A549 (cell line): ENCODE data around the gene EMP3. TPM values are rescaled to one million over a fixed set of nuclear protein-coding genes. Genes with fewer than 3 reads are reported as not detected.
A peak's percentile ranks its signal among the peaks of the same experiment; 100 is the strongest.

Experiments used
- ATAC-seq, 2 experiments: fragments of 200-7000 bp in 1 of 2; fragments of >200 bp in 1 of 2; cut with Nextera tagmentation in 1 of 2; cut with Tn5 transposase in 1 of 2; 3 replicates each; pipeline versions ENCODE4 v1.8.0 to v1.9.1; 2018 to 2020; ENCODE audit warnings: mild to moderate bottlenecking in 1 of 2, moderate library complexity in 1 of 2
- CTCF ChIA-PET: fragments of 300-600 bp; sonication (Branson Sonifier 250); formaldehyde crosslinking; extraction: SDS; loops from one replicate; lab custom pipeline; 2021; ENCODE audit warnings: antibody characterized with exemption, inconsistent platforms; lab: Yijun Ruan, JAX
- POLR2A ChIA-PET: fragments of 350-600 bp; formaldehyde crosslinking; extraction: SDS; loops from one replicate; lab custom pipeline; 2021; ENCODE audit warnings: antibody characterized with exemption, inconsistent platforms; lab: Yijun Ruan, JAX
- DNase-seq, 2 experiments: peaks; one replicate each; pipeline versions ENCODE4 v3.0.0 to v3.0.0-alpha.2; 2011 to 2016; ENCODE audit warnings: low read depth in 1 of 2, low spot score in 1 of 2
- FAIRE-seq: peaks from 2 replicates; lab custom pipeline; 2011; peaks lifted over from hg19 to GRCh38; lab: Jason Lieb, UNC
- H3K27ac ChIP-seq, 2 experiments: fragments of >200 bp; sonication (Bioruptor Twin); formaldehyde crosslinking; 3 replicates each; pipeline ENCODE4 v1.5.1; 2016 to 2017
- H3K4me1 ChIP-seq: fragments of >200 bp; sonication (Bioruptor Twin); formaldehyde crosslinking; 3 replicates; pipeline ENCODE4 v1.6.1; 2016
- H3K4me2 ChIP-seq: fragments of >200 bp; sonication (Bioruptor Twin); formaldehyde crosslinking; 3 replicates; pipeline ENCODE4 v1.6.1; 2016
- H3K4me3 ChIP-seq: fragments of >200 bp; sonication (Bioruptor Twin); formaldehyde crosslinking; 3 replicates; pipeline ENCODE4 v1.5.1; 2016
- H3K9me3 ChIP-seq: fragments of >200 bp; sonication (Bioruptor Twin); formaldehyde crosslinking; 3 replicates; pipeline ENCODE4 v1.6.1; 2016
- CEBPB ChIP-seq, 2 experiments: fragments of >200 bp in 1 of 2; sonication (Bioruptor Twin) in 1 of 2; formaldehyde crosslinking in 1 of 2; IDR thresholded peaks; 2 replicates each; pipeline ENCODE4 v1.6.1; 2012 to 2016
- CHD2 ChIP-seq: fragments of 150-350 bp; IDR thresholded peaks from 2 replicates; pipeline ENCODE4 v1.6.1; 2014; ENCODE audit warnings: low read length; ENCODE audit not compliant: partially characterized antibody
- ELK1 ChIP-seq: fragments of 150-350 bp; IDR thresholded peaks from 2 replicates; pipeline ENCODE4 v1.6.1; 2014; ENCODE audit warnings: low read depth, mild to moderate bottlenecking, low read length
- FOSL2 ChIP-seq, 2 experiments: fragments of 450-650 bp in 1 of 2; fragments of >200 bp in 1 of 2; sonication (Bioruptor Twin) in 1 of 2; formaldehyde crosslinking; IDR thresholded peaks; 2 replicates each; pipeline versions ENCODE4 v1.5.0 to v1.6.1; 2016 to 2020; ENCODE audit warnings: mild to moderate bottlenecking in 1 of 2, moderate library complexity in 1 of 2
- GATA3 ChIP-seq: IDR thresholded peaks from 2 replicates; pipeline ENCODE4 v1.6.1; 2012; ENCODE audit warnings: borderline replicate concordance
- HOXA7 ChIP-seq: fragments of 250-450 bp; sonication (Bioruptor Pico); IDR thresholded peaks from 2 replicates; pipeline ENCODE4 v1.5.0; 2020; ENCODE audit warnings: mild to moderate bottlenecking, moderate library complexity
- HOXB5 ChIP-seq: fragments of 250-450 bp; sonication (Bioruptor Pico); IDR thresholded peaks from 2 replicates; pipeline ENCODE4 v1.5.0; 2020; ENCODE audit warnings: mild to moderate bottlenecking, moderate library complexity
- MAFK ChIP-seq: fragments of 450-650 bp; IDR thresholded peaks from 2 replicates; pipeline ENCODE4 v1.6.1; 2014; ENCODE audit not compliant: partially characterized antibody
- MAZ ChIP-seq: fragments of 150-350 bp; IDR thresholded peaks from 2 replicates; pipeline ENCODE4 v1.6.1; 2014; ENCODE audit warnings: antibody characterized with exemption, low read depth, low read length, borderline replicate concordance
- RFX5 ChIP-seq: fragments of 450-650 bp; IDR thresholded peaks from 2 replicates; pipeline ENCODE4 v1.7.1; 2014; ENCODE audit warnings: antibody characterized with exemption, mild to moderate bottlenecking, moderate library complexity
- TFCP2L1 ChIP-seq: fragments of 250-450 bp; sonication (Bioruptor Pico); IDR thresholded peaks from 2 replicates; pipeline ENCODE4 v1.5.0; 2021; ENCODE audit warnings: mild to moderate bottlenecking
- TP53 ChIP-seq: fragments of 250-450 bp; sonication (Bioruptor Pico); IDR thresholded peaks from 2 replicates; pipeline ENCODE4 v1.5.0; 2021; ENCODE audit warnings: mild to moderate bottlenecking, moderate library complexity
- WGBS: methylation state at CpG from one replicate; pipeline ENCODE4 v1.1.6; 2017; ENCODE audit errors: missing lambda C conversion rate; 5-methylcytosine and 5-hydroxymethylcytosine counted together
- polyA plus RNA-seq, 4 experiments: library from polyadenylated mRNA; depleted of rRNA in 3 of 4; stranded (reverse); fragments of >200 nt; fragmentation: RNase III in 1 of 4; extraction: RNeasy Plus Mini Kit Qiagen cat#74134 plus additional on column Dnase treatment in 1 of 4; gene quantifications; 2 replicates in 3 of 4; 3 replicates in 1 of 4; pipeline ENCODE4 v1.2.3, GENCODE V29; 2011 to 2017
- TF ChIP-seq, protein P1 (sequence below): fragments of >200 bp; sonication (Bioruptor Twin); formaldehyde crosslinking; IDR thresholded peaks from 3 replicates; pipeline ENCODE4 v1.6.1; 2016
- TF ChIP-seq, protein P2 (sequence below): IDR thresholded peaks from 2 replicates; pipeline ENCODE4 v1.6.1; 2012
- TF ChIP-seq, protein P3 (sequence below): fragments of 250-450 bp; sonication (Bioruptor Pico); IDR thresholded peaks from 2 replicates; pipeline ENCODE4 v1.5.0; 2020; ENCODE audit warnings: low read depth, mild to moderate bottlenecking, moderate library complexity
- TF ChIP-seq, protein P4 (sequence below): fragments of >200 bp; sonication (Bioruptor Twin); formaldehyde crosslinking; IDR thresholded peaks from 2 replicates; pipeline ENCODE4 v1.6.1; 2016

The EMP3 gene
- polyA plus RNA-seq, 2 of the 4 experiments (the other 2 are of a cell fraction) = 147 to 580 TPM

- Histone ChIP-seq H3K9me3 (peaks cover 9% of the 10 kb centered on the region; the same call in 1 of the 3 replicates), H3K4me1 (peaks cover 27% of the 10 kb centered on the region), H3K4me3 (no peak overlapping the region), H3K27ac (no peak overlapping the region), H3K4me2 (no peak overlapping the region)
- DNase-seq (no peak), FAIRE-seq (no peak), ATAC-seq (no peak)
- TF ChIP-seq FOSL2 (IDR thresholded peaks at IDR 0.05) = no peak
- TF ChIP-seq FOSL2 (CRISPR knock-in tag; IDR thresholded peaks at IDR 0.05) = peak; percentile 89
- no peak for TF ChIP-seq TFCP2L1 (CRISPR knock-in tag)
- POLR2A ChIA-PET = interaction anchor here (0.5 kb wide), 1 partner anchor 8 kb away, joined by 4 read pairs; no protein-coding TSS in a partner anchor
- CTCF ChIA-PET = interaction anchor here (0.8 to 17.6 kb wide), 3 partner anchors 10 to 63 kb away, joined by 4 to 416 read pairs (median 8); partner anchors contain the start of gene EMP3
- 84% methylated on average over 15 of the region's 15 CpGs for WGBS
Observed at GRCh38 chr19:48329167-48329891, 4.0 kb downstream of the EMP3 start.

DNA sequence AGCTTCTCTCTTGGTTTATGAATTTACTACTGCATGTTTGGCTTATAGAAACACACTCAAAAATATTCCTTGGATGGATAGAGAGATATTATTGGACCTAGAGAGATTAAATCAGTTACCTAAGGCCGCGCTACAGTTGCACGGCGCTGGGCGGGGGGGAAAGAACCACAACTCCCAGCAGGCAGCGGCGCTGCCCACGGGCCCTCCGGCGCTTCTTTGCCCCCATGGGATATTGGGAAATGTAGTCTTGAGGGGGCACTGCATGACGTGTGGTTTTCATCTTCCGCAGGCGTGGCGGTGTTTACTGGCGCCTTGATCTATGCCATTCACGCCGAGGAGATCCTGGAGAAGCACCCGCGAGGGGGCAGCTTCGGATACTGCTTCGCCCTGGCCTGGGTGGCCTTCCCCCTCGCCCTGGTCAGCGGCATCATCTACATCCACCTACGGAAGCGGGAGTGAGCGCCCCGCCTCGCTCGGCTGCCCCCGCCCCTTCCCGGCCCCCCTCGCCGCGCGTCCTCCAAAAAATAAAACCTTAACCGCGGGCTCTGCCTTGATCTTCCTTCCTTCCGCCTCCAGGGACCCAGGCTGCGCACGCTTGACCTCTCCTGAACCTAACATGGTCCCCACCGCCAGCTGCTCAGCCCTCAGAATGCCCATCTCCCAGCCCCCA is 4.8 kb downstream of the EMP3 start:
- WGBS = 87% methylated on average over 41 of the region's 41 CpGs
- H3K9me3 ChIP-seq = peaks cover 9% of the 10 kb centered on the region; the same call in 1 of the 3 replicates
- no peak overlapping the region for H3K27ac ChIP-seq
- ATAC-seq (no peak), DNase-seq (no peak), FAIRE-seq (no peak)
- peaks cover 19% of the 10 kb centered on the region for H3K4me1 ChIP-seq
- TF ChIP-seq CEBPB (IDR thresholded peaks at IDR 0.05) (no peak), GATA3 (no peak), HOXA7 (CRISPR knock-in tag) (no peak)
- H3K4me3 ChIP-seq = no peak overlapping the region
- H3K4me2 ChIP-seq = no peak overlapping the region
- POLR2A ChIA-PET = no interaction called here
- CTCF ChIA-PET = interaction anchor here (1.0 to 17.6 kb wide), 4 partner anchors 11 to 61 kb away, joined by 3 to 416 read pairs (median 116); partner anchors contain the start of genes EMP3 and KDELR1

DNA sequence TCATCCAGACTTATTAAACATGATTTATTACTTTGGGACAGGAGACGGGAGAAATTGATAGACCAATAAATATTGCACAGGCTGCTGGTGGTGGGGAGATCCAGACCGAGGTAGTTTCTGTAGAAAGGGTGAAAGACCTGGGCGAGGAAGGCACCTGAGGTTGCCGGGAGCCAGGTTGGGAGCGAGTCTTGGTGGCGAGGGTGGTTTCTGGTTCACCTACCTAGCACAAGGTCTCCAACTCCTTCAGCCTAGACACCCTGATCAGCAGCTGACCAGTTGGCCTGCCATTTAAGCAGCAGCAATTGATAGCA is 7.0 kb downstream of the EMP3 start:
- H3K4me3 ChIP-seq = peak overlapping the region; percentile 52; the same call in 1 of the 3 replicates
- peaks cover 12% of the 10 kb centered on the region; the same call in 2 of the 3 replicates for H3K4me1 ChIP-seq
- no peak for DNase-seq
- ChIA-PET POLR2A (interaction anchor here (0.6 to 3.9 kb wide), 7 partner anchors 10 to 409 kb away, joined by 3 to 94 read pairs (median 6); partner anchors contain the start of genes EMP3, KDELR1, SYNGR4 and TMEM143), CTCF (interaction anchor here (0.7 to 17.6 kb wide), 16 partner anchors 9 to 256 kb away, joined by 3 to 416 read pairs (median 13); partner anchors contain the start of genes EMP3, KDELR1, SYNGR4 and TMEM143)
- 0 out of 6 replicates have a peak, but pooled peaks of 1 of the 2 experiments have one; percentile 3 for ATAC-seq
- no peak for FAIRE-seq
- 76% methylated on average over 6 of the region's 6 CpGs for WGBS
- H3K9me3 ChIP-seq = peaks cover 9% of the 10 kb centered on the region; the same call in 1 of the 3 replicates
- TF ChIP-seq CHD2 = no peak
- TF ChIP-seq, all 56 proteins: peak for 0
- H3K27ac ChIP-seq = peak overlapping the region in 1 of 2 experiments; percentile 9; a peak in 1 of 6 replicates
- H3K4me2 ChIP-seq = peak overlapping the region; percentile 99

- H3K4me2 ChIP-seq = peak overlapping the region; percentile 99
- peak overlapping the region; percentile 48 to 87 for H3K27ac ChIP-seq
- H3K9me3 ChIP-seq = peaks cover 5% of the 10 kb centered on the region; the same call in 1 of the 3 replicates
- ChIA-PET POLR2A (interaction anchor here (0.6 to 3.9 kb wide), 8 partner anchors 10 to 409 kb away, joined by 3 to 94 read pairs (median 7); partner anchors contain the start of genes EMP3, KDELR1, SYNGR4 and TMEM143), CTCF (interaction anchor here (0.7 to 17.6 kb wide), 31 partner anchors 8 to 284 kb away, joined by 3 to 416 read pairs (median 9); partner anchors contain the start of genes EMP3, GRIN2D, GRWD1 and KDELR1)
- H3K4me3 ChIP-seq = peak overlapping the region; percentile 52
- peak; percentile 97 for FAIRE-seq
- peaks cover 12% of the 10 kb centered on the region; the same call in 2 of the 3 replicates for H3K4me1 ChIP-seq
- TF ChIP-seq MAZ (no peak), TP53 (CRISPR knock-in tag) (0 out of 2 replicates have a peak, but pooled peaks have one; percentile 20), HOXB5 (CRISPR knock-in tag) (0 out of 2 replicates have a peak, but pooled peaks have one; percentile 78), GATA3 (0 out of 2 replicates have a peak, but pooled peaks have one; percentile 3), MAFK (peak; percentile 90), RFX5 (peak; percentile 61; the same call in 1 of the 2 replicates), ELK1 (no peak)
- TF ChIP-seq, protein P1, sequence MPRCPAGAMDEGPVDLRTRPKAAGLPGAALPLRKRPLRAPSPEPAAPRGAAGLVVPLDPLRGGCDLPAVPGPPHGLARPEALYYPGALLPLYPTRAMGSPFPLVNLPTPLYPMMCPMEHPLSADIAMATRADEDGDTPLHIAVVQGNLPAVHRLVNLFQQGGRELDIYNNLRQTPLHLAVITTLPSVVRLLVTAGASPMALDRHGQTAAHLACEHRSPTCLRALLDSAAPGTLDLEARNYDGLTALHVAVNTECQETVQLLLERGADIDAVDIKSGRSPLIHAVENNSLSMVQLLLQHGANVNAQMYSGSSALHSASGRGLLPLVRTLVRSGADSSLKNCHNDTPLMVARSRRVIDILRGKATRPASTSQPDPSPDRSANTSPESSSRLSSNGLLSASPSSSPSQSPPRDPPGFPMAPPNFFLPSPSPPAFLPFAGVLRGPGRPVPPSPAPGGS = 0 out of 3 replicates have a peak, but pooled peaks have one; percentile 3
- TF ChIP-seq, protein P2, sequence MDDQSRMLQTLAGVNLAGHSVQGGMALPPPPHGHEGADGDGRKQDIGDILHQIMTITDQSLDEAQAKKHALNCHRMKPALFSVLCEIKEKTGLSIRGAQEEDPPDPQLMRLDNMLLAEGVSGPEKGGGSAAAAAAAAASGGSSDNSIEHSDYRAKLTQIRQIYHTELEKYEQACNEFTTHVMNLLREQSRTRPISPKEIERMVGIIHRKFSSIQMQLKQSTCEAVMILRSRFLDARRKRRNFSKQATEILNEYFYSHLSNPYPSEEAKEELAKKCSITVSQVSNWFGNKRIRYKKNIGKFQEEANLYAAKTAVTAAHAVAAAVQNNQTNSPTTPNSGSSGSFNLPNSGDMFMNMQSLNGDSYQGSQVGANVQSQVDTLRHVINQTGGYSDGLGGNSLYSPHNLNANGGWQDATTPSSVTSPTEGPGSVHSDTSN = peak; percentile 63; the same call in 1 of the 2 replicates
- TF ChIP-seq, protein P3, sequence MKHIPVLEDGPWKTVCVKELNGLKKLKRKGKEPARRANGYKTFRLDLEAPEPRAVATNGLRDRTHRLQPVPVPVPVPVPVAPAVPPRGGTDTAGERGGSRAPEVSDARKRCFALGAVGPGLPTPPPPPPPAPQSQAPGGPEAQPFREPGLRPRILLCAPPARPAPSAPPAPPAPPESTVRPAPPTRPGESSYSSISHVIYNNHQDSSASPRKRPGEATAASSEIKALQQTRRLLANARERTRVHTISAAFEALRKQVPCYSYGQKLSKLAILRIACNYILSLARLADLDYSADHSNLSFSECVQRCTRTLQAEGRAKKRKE (CRISPR knock-in tag) = no peak
- TF ChIP-seq, protein P4, sequence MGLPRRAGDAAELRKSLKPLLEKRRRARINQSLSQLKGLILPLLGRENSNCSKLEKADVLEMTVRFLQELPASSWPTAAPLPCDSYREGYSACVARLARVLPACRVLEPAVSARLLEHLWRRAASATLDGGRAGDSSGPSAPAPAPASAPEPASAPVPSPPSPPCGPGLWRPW = no peak
- DNase-seq = peak; percentile 99
- peak; percentile 77 to 85 for ATAC-seq
- 3% methylated on average over 24 of the region's 25 CpGs for WGBS
Observed at GRCh38 chr19:48332662-48333466, 7.5 kb downstream of the EMP3 start.
